Adrenal gland (tissue), 12 donors: ENCODE results near the gene EPB41L1. TPM values are rescaled to one million over a fixed set of nuclear protein-coding genes. Genes with fewer than 3 reads are reported as not detected.

Source experiments
- DNase-seq, 7 donors: peaks; one replicate each; pipeline ENCODE4 v3.0.0-alpha.2; 2019 to 2020
- H3K27ac ChIP-seq, 5 donors: fragments of 200-600 bp; sonication (generic) in 4 of 5; 1 replicate in 3 of 5; 2 replicates in 2 of 5; pipeline versions ENCODE4 v1.5.1 to v1.8.0; 2016 to 2020; ENCODE audit warnings: mild to moderate bottlenecking in 1 of 5
- H3K27me3 ChIP-seq: fragments of 200-600 bp; 2 replicates; pipeline ENCODE4 v1.8.0; 2021
- H3K36me3 ChIP-seq, 2 donors: fragments of 200-600 bp; replicated peaks in 1 of 2; 1 replicate in 1 of 2; 2 replicates in 1 of 2; pipeline versions ENCODE4 v1.5.1 to v1.8.0; 2018 to 2022
- H3K4me1 ChIP-seq, 2 donors: fragments of 200-600 bp; replicated peaks in 1 of 2; 1 replicate in 1 of 2; 2 replicates in 1 of 2; pipeline versions ENCODE4 v1.5.1 to v1.8.0; 2018 to 2021
- H3K4me3 ChIP-seq, 4 donors: fragments of 200-600 bp; sonication (generic) in 3 of 4; one replicate each; pipeline ENCODE4 v1.5.1; 2016 to 2018
- H3K9me3 ChIP-seq, 3 donors: fragments of 200-600 bp; sonication (generic) in 1 of 3; replicated peaks in 1 of 3; 1 replicate in 2 of 3; 2 replicates in 1 of 3; pipeline versions ENCODE4 v1.5.1 to v1.8.0; 2016 to 2021
- CTCF ChIP-seq, 6 experiments: fragments of 450-650 bp in 4 of 6; fragments of 200-600 bp in 2 of 6; sonication (generic) in 1 of 6; IDR thresholded peaks; 1 replicate in 5 of 6; 2 replicates in 1 of 6; pipeline versions ENCODE4 v1.5.1 to v1.8.0; 2016 to 2021; ENCODE audit warnings: antibody characterized with exemption in 6 of 6, mild to moderate bottlenecking in 2 of 6, moderate library complexity in 1 of 6
- POLR2A ChIP-seq, 2 donors: fragments of 450-650 bp; IDR thresholded peaks; one replicate each; pipeline ENCODE4 v1.6.1; 2017; ENCODE audit warnings: antibody characterized with exemption in 2 of 2, mild to moderate bottlenecking in 2 of 2, moderate library complexity in 1 of 2
- WGBS, 4 donors: extraction: QIAGEN DNeasy Blood & Tissue Kit in 2 of 4; methylation state at CpG; one replicate each; pipeline versions ENCODE4 v1.1.5 to v1.1.7; 2013 to 2017; 5-methylcytosine and 5-hydroxymethylcytosine counted together
- intact Hi-C, 2 donors: fragments of 100-400 bp; cut with DNase I; formaldehyde crosslinking; loops; one replicate each; pipeline versions ENCODE4 v1.14.1 to v1.15.0; 2022 to 2023
- polyA plus RNA-seq, 3 donors: library from polyadenylated mRNA; stranded (reverse); fragments of 200-250 nt in 2 of 3; fragments of 350-450 nt in 1 of 3; fragmentation: Illumina TruSeq in 1 of 3; extraction: RNeasy Lipid Tissue Mini Kit (QIAGEN cat#74804) in 1 of 3; gene quantifications; one replicate each; pipeline ENCODE4 v1.2.3, GENCODE V29; 2013 to 2014
- total RNA-seq, 9 donors: library from RNA; depleted of rRNA in 4 of 9; stranded (reverse); fragments of >200 nt in 4 of 9; fragments of 120-200 nt in 1 of 9; fragmentation: NEBNext Ultra II Directional in 1 of 9; extraction: Animal tissue kit (Norgen Biotek cat#: 25700) in 1 of 9; gene quantifications; one replicate each; pipeline versions ENCODE4 v1.1.0 to v1.2.4, GENCODE V29; 2013 to 2023
- donor health status: healthy with polysubstance abuse.
- donor health status: Bipolar disorder and iron deficiency.
- donor health status: DM: yes; HTN: yes; CAD: no.
- donor health status: DM: no; HTN: no; CAD: no.
- donor health status: DM: no; HTN: no; CAD: no.
- donor health status: DM: yes; HTN: yes; CAD: no.

The EPB41L1 gene
- total and polyA plus RNA-seq, 12 donors = 29.8 to 1,154 (median 164) TPM

- intact Hi-C loops = no loop called here
- H3K27me3 ChIP-seq = no peaks in the 10 kb centered on the region
- DNase-seq = peak in 1 of 7 donors; percentile 57
Measured at GRCh38 chr20:36273414-36274180, 119.1 kb downstream of the EPB41L1 start.

GRCh38 chr20:36274181-36274841 lies 119.8 kb downstream of the EPB41L1 start:
- peak in 1 of 7 donors; percentile 54 for DNase-seq
- no peaks in the 10 kb centered on the region for H3K36me3 ChIP-seq
- no peak overlapping the region for H3K4me3 ChIP-seq
- no peaks in the 10 kb centered on the region for H3K9me3 ChIP-seq
- intact Hi-C loops = no loop called here
- H3K27ac ChIP-seq = no peak overlapping the region
- H3K4me1 ChIP-seq = no peaks in the 10 kb centered on the region
- WGBS, 4 donors = 52 to 64% (median 57%) methylated on average over 20 of the region's 20 CpGs
- no peaks in the 10 kb centered on the region for H3K27me3 ChIP-seq
- no peak for TF ChIP-seq POLR2A (IDR thresholded peaks at IDR 0.05)
- no peak for TF ChIP-seq CTCF (IDR thresholded peaks at IDR 0.05)

More at GRCh38 chr20:36273414-36274180, 119.1 kb downstream of the EPB41L1 start:
- Histone ChIP-seq H3K9me3 (no peaks in the 10 kb centered on the region), H3K27ac (no peak overlapping the region), H3K4me1 (no peaks in the 10 kb centered on the region), H3K36me3 (no peaks in the 10 kb centered on the region), H3K4me3 (no peak overlapping the region)
- WGBS, 4 donors = 67 to 76% (median 73%) methylated on average over 10 to 12 of the region's 12 CpGs
- TF ChIP-seq POLR2A (IDR thresholded peaks at IDR 0.05) (no peak), CTCF (IDR thresholded peaks at IDR 0.05) (peak in 4 of 6 experiments; percentile 6 to 32 (median 28))

- no peaks in the 10 kb centered on the region for H3K36me3 ChIP-seq
- H3K27ac ChIP-seq = no peak overlapping the region
- DNase-seq = no peak
- TF ChIP-seq POLR2A (IDR thresholded peaks at IDR 0.05) (no peak), CTCF (IDR thresholded peaks at IDR 0.05) (no peak)
- no peak overlapping the region for H3K4me3 ChIP-seq
- no peaks in the 10 kb centered on the region for H3K4me1 ChIP-seq
- no peaks in the 10 kb centered on the region for H3K27me3 ChIP-seq
- H3K9me3 ChIP-seq = no peaks in the 10 kb centered on the region
- intact Hi-C loops = no loop called here
- 55 to 70% (median 62%) methylated on average over 3 to 5 of the region's 5 CpGs for WGBS, 4 donors
Measured at GRCh38 chr20:36275011-36275410, 120.5 kb downstream of the EPB41L1 start.

GRCh38 chr20:36275441-36276189 lies 121.1 kb downstream of the EPB41L1 start:
- peak in 1 of 7 donors; percentile 70 for DNase-seq
- H3K4me1 ChIP-seq = no peaks in the 10 kb centered on the region
- no peak overlapping the region for H3K27ac ChIP-seq
- no peaks in the 10 kb centered on the region for H3K27me3 ChIP-seq
- TF ChIP-seq CTCF (IDR thresholded peaks at IDR 0.05) (no peak), POLR2A (IDR thresholded peaks at IDR 0.05) (no peak)
- 68 to 90% (median 80%) methylated on average over 6 to 12 of the region's 12 CpGs for WGBS, 4 donors
- no peak overlapping the region for H3K4me3 ChIP-seq
- no peaks in the 10 kb centered on the region for H3K36me3 ChIP-seq
- no peaks in the 10 kb centered on the region for H3K9me3 ChIP-seq
- intact Hi-C loops = no loop called here
